K562 (cell line): ENCODE measurements around the gene PIGH. TPM values are rescaled to one million over a fixed set of nuclear protein-coding genes. Genes with fewer than 3 reads are reported as not detected.

Source experiments
- BCL6 ChIP-seq: fragments of 250-450 bp; sonication (Bioruptor Pico); IDR thresholded peaks from 2 replicates; pipeline ENCODE4 v1.4.0; 2020
- CREB1 ChIP-seq, 2 experiments: sonication (generic) in 1 of 2; formaldehyde crosslinking in 1 of 2; IDR thresholded peaks; 2 replicates each; pipeline versions ENCODE4 v1.6.1 to v1.8.0; 2012 to 2022; ENCODE audit warnings: inconsistent platforms in 1 of 2, mild to moderate bottlenecking in 1 of 2, missing genetic modification reagents in 1 of 2, moderate library complexity in 1 of 2
- DMBX1 ChIP-seq: fragments of 250-450 bp; sonication (Bioruptor Pico); IDR thresholded peaks from 2 replicates; pipeline ENCODE4 v1.8.0; 2022; ENCODE audit warnings: inconsistent platforms, mild to moderate bottlenecking, moderate library complexity, borderline replicate concordance
- GABPA ChIP-seq: fragments of 200-800 bp; sonication (Bioruptor generic); conservative IDR thresholded peaks from 2 replicates; pipeline ENCODE4 v1.6.1; 2016; ENCODE audit warnings: low read depth, missing genetic modification characterization, missing compliant biosample characterization
- HNRNPK ChIP-seq: fragments of 200-400 bp; formaldehyde crosslinking; IDR thresholded peaks from one replicate; pipeline ENCODE4 v1.6.1; 2018; ENCODE audit warnings: mild to moderate bottlenecking, low read depth, low read length; ENCODE audit not compliant: poor library complexity, severe bottlenecking
- KDM1A ChIP-seq, 2 experiments: fragments of 450-650 bp; IDR thresholded peaks; 2 replicates each; pipeline ENCODE4 v1.6.1; 2016; ENCODE audit warnings: mild to moderate bottlenecking in 2 of 2
- NCOR1 ChIP-seq: fragments of 450-650 bp; IDR thresholded peaks from 2 replicates; pipeline ENCODE4 v1.6.1; 2016; ENCODE audit warnings: mild to moderate bottlenecking, moderate library complexity
- POLR3G ChIP-seq: IDR thresholded peaks from 2 replicates; pipeline ENCODE4 v1.6.1; 2011; ENCODE audit not compliant: insufficient read length, insufficient replicate concordance; ENCODE audit errors: extremely low read depth
- SPI1 ChIP-seq: IDR thresholded peaks from 2 replicates; pipeline ENCODE4 v1.6.1; 2011; ENCODE audit warnings: low read depth, low read length, control low read depth, borderline replicate concordance
- TAF9B ChIP-seq: fragments of 450-650 bp; IDR thresholded peaks from 2 replicates; pipeline ENCODE4 v1.6.1; 2018; ENCODE audit warnings: mild to moderate bottlenecking; ENCODE audit not compliant: partially characterized antibody
- TEAD4 ChIP-seq, 2 experiments: sonication (generic) in 1 of 2; formaldehyde crosslinking in 1 of 2; IDR thresholded peaks; 2 replicates each; pipeline versions ENCODE4 v1.6.1 to v1.8.0; 2012 to 2022; ENCODE audit warnings: borderline replicate concordance in 1 of 2, inconsistent platforms in 1 of 2, low read length in 1 of 2, mild to moderate bottlenecking in 1 of 2, missing genetic modification reagents in 1 of 2
- ZKSCAN8 ChIP-seq: fragments of 200-800 bp; sonication (Bioruptor generic); IDR thresholded peaks from 2 replicates; pipeline ENCODE4 v1.6.1; 2016; ENCODE audit warnings: missing genetic modification characterization, missing compliant biosample characterization
- ZNF311 ChIP-seq: fragments of 250-450 bp; sonication (Bioruptor Pico); IDR thresholded peaks from 2 replicates; pipeline ENCODE4 v1.4.0; 2020; ENCODE audit warnings: mild to moderate bottlenecking, moderate library complexity
- ZSCAN29 ChIP-seq: fragments of 450-650 bp; IDR thresholded peaks from 2 replicates; pipeline ENCODE4 v1.6.1; 2017
- polyA plus RNA-seq, 8 experiments: library from polyadenylated mRNA; depleted of rRNA in 4 of 8; stranded (reverse) in 5 of 8; unstranded in 3 of 8; fragments of >200 nt; fragmentation: Nextera tagmentation in 2 of 8; fragmentation: Illumina TruSeq in 1 of 8; extraction: Ambion mirVana in 2 of 8; extraction: Trizol in 1 of 8; gene quantifications; 2 replicates each; pipeline versions ENCODE4 v1.2.1 to v1.2.3, GENCODE V29; 2011 to 2014; ENCODE audit warnings: inconsistent platforms in 1 of 8, missing spikeins in 1 of 8
- total RNA-seq, 7 experiments: library from RNA; depleted of rRNA in 6 of 7; stranded (reverse); fragments of >200 nt in 6 of 7; fragmentation: Illumina TruSeq in 2 of 7; extraction: Trizol in 2 of 7; gene quantifications; 2 replicates each; pipeline versions ENCODE4 v1.2.1 to v1.2.3, GENCODE V29; 2011 to 2021; ENCODE audit warnings: low replicate concordance in 1 of 7
- TF ChIP-seq, protein P1 (sequence below): fragments of 450-650 bp; IDR thresholded peaks from 2 replicates; pipeline ENCODE4 v1.6.1; 2016; ENCODE audit warnings: mild to moderate bottlenecking, moderate library complexity
- TF ChIP-seq, protein P2 (sequence below), 2 experiments: fragments of 450-650 bp; conservative IDR thresholded peaks; 2 replicates each; pipeline ENCODE4 v1.6.1; 2017; ENCODE audit warnings: mild to moderate bottlenecking in 2 of 2, moderate library complexity in 2 of 2

Gene PIGH
- total and polyA plus RNA-seq, 9 of the 15 experiments (the other 6 are each of a cell fraction or from before 2014, with no cell fraction given) = 21.1 to 53.4 (median 24.7) TPM

DNA sequence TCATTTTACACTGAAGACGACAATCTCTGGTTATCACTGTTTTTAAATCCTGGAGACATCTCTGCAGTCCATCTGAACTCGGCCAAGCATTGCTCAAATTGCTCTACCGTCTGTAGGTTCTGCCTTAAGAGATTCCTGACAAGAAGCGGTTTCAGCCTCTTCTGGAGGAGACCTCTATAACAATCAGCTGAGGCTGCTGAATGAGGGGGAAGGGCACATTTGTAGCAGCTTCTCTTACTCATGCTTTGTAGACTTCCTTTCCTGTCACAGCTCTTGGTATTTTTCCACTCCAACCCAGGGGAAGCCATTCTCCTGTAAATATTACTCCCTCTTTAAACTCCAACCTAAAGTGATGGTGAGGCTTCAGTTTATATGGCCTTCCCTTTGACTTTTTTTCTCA is 22.6 kb upstream of the PIGH start (continued):
- peak; percentile 55; the same call in 1 of the 2 replicates for TF ChIP-seq DMBX1
- TF ChIP-seq, protein P1, sequence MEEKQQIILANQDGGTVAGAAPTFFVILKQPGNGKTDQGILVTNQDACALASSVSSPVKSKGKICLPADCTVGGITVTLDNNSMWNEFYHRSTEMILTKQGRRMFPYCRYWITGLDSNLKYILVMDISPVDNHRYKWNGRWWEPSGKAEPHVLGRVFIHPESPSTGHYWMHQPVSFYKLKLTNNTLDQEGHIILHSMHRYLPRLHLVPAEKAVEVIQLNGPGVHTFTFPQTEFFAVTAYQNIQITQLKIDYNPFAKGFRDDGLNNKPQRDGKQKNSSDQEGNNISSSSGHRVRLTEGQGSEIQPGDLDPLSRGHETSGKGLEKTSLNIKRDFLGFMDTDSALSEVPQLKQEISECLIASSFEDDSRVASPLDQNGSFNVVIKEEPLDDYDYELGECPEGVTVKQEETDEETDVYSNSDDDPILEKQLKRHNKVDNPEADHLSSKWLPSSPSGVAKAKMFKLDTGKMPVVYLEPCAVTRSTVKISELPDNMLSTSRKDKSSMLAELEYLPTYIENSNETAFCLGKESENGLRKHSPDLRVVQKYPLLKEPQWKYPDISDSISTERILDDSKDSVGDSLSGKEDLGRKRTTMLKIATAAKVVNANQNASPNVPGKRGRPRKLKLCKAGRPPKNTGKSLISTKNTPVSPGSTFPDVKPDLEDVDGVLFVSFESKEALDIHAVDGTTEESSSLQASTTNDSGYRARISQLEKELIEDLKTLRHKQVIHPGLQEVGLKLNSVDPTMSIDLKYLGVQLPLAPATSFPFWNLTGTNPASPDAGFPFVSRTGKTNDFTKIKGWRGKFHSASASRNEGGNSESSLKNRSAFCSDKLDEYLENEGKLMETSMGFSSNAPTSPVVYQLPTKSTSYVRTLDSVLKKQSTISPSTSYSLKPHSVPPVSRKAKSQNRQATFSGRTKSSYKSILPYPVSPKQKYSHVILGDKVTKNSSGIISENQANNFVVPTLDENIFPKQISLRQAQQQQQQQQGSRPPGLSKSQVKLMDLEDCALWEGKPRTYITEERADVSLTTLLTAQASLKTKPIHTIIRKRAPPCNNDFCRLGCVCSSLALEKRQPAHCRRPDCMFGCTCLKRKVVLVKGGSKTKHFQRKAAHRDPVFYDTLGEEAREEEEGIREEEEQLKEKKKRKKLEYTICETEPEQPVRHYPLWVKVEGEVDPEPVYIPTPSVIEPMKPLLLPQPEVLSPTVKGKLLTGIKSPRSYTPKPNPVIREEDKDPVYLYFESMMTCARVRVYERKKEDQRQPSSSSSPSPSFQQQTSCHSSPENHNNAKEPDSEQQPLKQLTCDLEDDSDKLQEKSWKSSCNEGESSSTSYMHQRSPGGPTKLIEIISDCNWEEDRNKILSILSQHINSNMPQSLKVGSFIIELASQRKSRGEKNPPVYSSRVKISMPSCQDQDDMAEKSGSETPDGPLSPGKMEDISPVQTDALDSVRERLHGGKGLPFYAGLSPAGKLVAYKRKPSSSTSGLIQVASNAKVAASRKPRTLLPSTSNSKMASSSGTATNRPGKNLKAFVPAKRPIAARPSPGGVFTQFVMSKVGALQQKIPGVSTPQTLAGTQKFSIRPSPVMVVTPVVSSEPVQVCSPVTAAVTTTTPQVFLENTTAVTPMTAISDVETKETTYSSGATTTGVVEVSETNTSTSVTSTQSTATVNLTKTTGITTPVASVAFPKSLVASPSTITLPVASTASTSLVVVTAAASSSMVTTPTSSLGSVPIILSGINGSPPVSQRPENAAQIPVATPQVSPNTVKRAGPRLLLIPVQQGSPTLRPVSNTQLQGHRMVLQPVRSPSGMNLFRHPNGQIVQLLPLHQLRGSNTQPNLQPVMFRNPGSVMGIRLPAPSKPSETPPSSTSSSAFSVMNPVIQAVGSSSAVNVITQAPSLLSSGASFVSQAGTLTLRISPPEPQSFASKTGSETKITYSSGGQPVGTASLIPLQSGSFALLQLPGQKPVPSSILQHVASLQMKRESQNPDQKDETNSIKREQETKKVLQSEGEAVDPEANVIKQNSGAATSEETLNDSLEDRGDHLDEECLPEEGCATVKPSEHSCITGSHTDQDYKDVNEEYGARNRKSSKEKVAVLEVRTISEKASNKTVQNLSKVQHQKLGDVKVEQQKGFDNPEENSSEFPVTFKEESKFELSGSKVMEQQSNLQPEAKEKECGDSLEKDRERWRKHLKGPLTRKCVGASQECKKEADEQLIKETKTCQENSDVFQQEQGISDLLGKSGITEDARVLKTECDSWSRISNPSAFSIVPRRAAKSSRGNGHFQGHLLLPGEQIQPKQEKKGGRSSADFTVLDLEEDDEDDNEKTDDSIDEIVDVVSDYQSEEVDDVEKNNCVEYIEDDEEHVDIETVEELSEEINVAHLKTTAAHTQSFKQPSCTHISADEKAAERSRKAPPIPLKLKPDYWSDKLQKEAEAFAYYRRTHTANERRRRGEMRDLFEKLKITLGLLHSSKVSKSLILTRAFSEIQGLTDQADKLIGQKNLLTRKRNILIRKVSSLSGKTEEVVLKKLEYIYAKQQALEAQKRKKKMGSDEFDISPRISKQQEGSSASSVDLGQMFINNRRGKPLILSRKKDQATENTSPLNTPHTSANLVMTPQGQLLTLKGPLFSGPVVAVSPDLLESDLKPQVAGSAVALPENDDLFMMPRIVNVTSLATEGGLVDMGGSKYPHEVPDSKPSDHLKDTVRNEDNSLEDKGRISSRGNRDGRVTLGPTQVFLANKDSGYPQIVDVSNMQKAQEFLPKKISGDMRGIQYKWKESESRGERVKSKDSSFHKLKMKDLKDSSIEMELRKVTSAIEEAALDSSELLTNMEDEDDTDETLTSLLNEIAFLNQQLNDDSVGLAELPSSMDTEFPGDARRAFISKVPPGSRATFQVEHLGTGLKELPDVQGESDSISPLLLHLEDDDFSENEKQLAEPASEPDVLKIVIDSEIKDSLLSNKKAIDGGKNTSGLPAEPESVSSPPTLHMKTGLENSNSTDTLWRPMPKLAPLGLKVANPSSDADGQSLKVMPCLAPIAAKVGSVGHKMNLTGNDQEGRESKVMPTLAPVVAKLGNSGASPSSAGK = no peak
- 0 out of 2 replicates have a peak, but pooled peaks have one; percentile 37 for TF ChIP-seq ZKSCAN8
- no peak for TF ChIP-seq BCL6 (CRISPR knock-in tag)
- TF ChIP-seq TAF9B = peak; percentile 33
- TF ChIP-seq TEAD4 (IDR thresholded peaks at IDR 0.05; ENCODE audit: low read length) = peak; percentile 30; the same call in 1 of the 2 replicates
- TF ChIP-seq TEAD4 (CRISPR knock-in tag; IDR thresholded peaks at IDR 0.05; ENCODE audit: borderline replicate concordance) = no peak
- TF ChIP-seq, protein P2, sequence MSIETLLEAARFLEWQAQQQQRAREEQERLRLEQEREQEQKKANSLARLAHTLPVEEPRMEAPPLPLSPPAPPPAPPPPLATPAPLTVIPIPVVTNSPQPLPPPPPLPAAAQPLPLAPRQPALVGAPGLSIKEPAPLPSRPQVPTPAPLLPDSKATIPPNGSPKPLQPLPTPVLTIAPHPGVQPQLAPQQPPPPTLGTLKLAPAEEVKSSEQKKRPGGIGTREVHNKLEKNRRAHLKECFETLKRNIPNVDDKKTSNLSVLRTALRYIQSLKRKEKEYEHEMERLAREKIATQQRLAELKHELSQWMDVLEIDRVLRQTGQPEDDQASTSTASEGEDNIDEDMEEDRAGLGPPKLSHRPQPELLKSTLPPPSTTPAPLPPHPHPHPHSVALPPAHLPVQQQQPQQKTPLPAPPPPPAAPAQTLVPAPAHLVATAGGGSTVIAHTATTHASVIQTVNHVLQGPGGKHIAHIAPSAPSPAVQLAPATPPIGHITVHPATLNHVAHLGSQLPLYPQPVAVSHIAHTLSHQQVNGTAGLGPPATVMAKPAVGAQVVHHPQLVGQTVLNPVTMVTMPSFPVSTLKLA (conservative IDR thresholded peaks at IDR 0.05) = peak in 1 of 2 experiments; percentile 26; a peak in 1 of 4 replicates
- no peak for TF ChIP-seq ZNF311 (CRISPR knock-in tag)
- TF ChIP-seq HNRNPK = no peak
- TF ChIP-seq NCOR1 = no peak
- no peak for TF ChIP-seq ZSCAN29
- TF ChIP-seq GABPA (tag) = no peak
- TF ChIP-seq SPI1 = 0 out of 2 replicates have a peak, but pooled peaks have one; percentile 20
- no peak for TF ChIP-seq POLR3G
- TF ChIP-seq KDM1A (IDR thresholded peaks at IDR 0.05) = no peak
- TF ChIP-seq CREB1 (IDR thresholded peaks at IDR 0.05) = no peak
- TF ChIP-seq CREB1 (CRISPR knock-in tag; IDR thresholded peaks at IDR 0.05) = 0 out of 2 replicates have a peak, but pooled peaks have one; percentile 26
